Heart left ventricle (tissue), 13 donors: Measurements from ENCODE around the gene TRPM1.

Source experiments
- CTCF ChIP-seq, 12 donors: fragments of 200-600 bp; sonication (generic) in 4 of 12; IDR thresholded peaks; one replicate each; pipeline versions ENCODE4 v1.5.0 to v1.8.0; 2018 to 2022; ENCODE audit warnings: antibody characterized with exemption in 12 of 12, mild to moderate bottlenecking in 5 of 12
- POLR2A ChIP-seq, 2 donors: fragments of 450-650 bp; IDR thresholded peaks; one replicate each; pipeline ENCODE4 v1.6.1; 2017; ENCODE audit warnings: antibody characterized with exemption in 2 of 2, mild to moderate bottlenecking in 2 of 2, moderate library complexity in 2 of 2
- donor health status: ischemic (EF 13 %, LVEDD 7.1; RV severe dilation, severe dysfunction).
- donor health status: DM: no; HTN: yes; CAD: no.
- donor health status: DM: no; HTN: no; CAD: no.
- donor health status: ischemic (EF 25% LVEDD 6.9; RV normal size, moderate dysfunction).
- donor health status: ischemic (EF 25% LVEDD 5.7; RV mildly dilated, moderate dysfunction).
- donor health status: ischemic (EF 35%, LVEDD 5.7; RV mildly dilated, moderate dysfunction).
- donor health status: nonischemic (EF 11% LVEDD 7.7; RV severe dilation, severe dysfunction).
- donor health status: DM: yes; HTN: yes; CAD: no.
- donor health status: PGD.
- donor health status: ischemic (EF 29% LVEDD 5.4; RV normal size, mild dysfunction).
- donor health status: nonischemic (EF 23%, LVEDD 6.1; RV moderate dilation, normal function).

- TF ChIP-seq CTCF (IDR thresholded peaks at IDR 0.05) (no peak), POLR2A (IDR thresholded peaks at IDR 0.05) (no peak)
Measured at GRCh38 chr15:31079519-31079918, 22.0 kb downstream of the TRPM1 start.
